Natural killer cell (primary cell): Measurements from ENCODE around the gene TSTD1. TPM values are rescaled to one million over a fixed set of nuclear protein-coding genes. Genes with fewer than 3 reads are reported as not detected.
A peak's percentile ranks its signal among the peaks of the same experiment; 100 is the strongest.

Experiments
- ATAC-seq, 3 donors: fragments of 150-1000 bp in 2 of 3; fragments of 200-7000 bp in 1 of 3; cut with Tn5 transposase; 1 replicate in 1 of 3; 2 replicates in 2 of 3; pipeline ENCODE4 v1.10.0; 2021; ENCODE audit warnings: mild to moderate bottlenecking in 2 of 3, moderate library complexity in 2 of 3
- DNase-seq, 2 donors: peaks; one replicate each; pipeline versions ENCODE4 v3.0.0 to v3.0.0-alpha.2; 2013 to 2021; ENCODE audit warnings: mixed read lengths in 1 of 2
- H3K27ac ChIP-seq: one replicate; pipeline ENCODE4 v1.5.1; 2013; ENCODE audit warnings: mild to moderate bottlenecking, low read length
- H3K27me3 ChIP-seq: one replicate; pipeline ENCODE4 v1.6.1; 2013; ENCODE audit warnings: low read length; ENCODE audit not compliant: control insufficient read depth, insufficient read depth
- H3K36me3 ChIP-seq: one replicate; pipeline ENCODE4 v1.6.1; 2013; ENCODE audit warnings: low read length; ENCODE audit not compliant: control insufficient read depth, insufficient read depth
- H3K4me1 ChIP-seq: one replicate; pipeline ENCODE4 v1.6.1; 2013; ENCODE audit warnings: low read length; ENCODE audit not compliant: control insufficient read depth, insufficient read depth
- H3K4me3 ChIP-seq: one replicate; pipeline ENCODE4 v1.5.1; 2013; ENCODE audit warnings: low read length
- H3K9me3 ChIP-seq: one replicate; pipeline ENCODE4 v1.6.1; 2013; ENCODE audit warnings: low read length; ENCODE audit not compliant: control insufficient read depth, insufficient read depth
- H3K27ac Mint-ChIP-seq, 2 donors: one replicate each; pipeline ENCODE4 v1.8.0; 2022; ENCODE audit warnings: mild to moderate bottlenecking in 2 of 2, mixed read lengths in 2 of 2, moderate library complexity in 1 of 2
- H3K27me3 Mint-ChIP-seq, 2 donors: one replicate each; pipeline ENCODE4 v1.8.0; 2022; ENCODE audit warnings: low read depth in 2 of 2, mixed read lengths in 2 of 2
- H3K36me3 Mint-ChIP-seq: one replicate; pipeline ENCODE4 v1.8.0; 2022; ENCODE audit warnings: mixed read lengths
- H3K4me1 Mint-ChIP-seq, 2 donors: one replicate each; pipeline ENCODE4 v1.8.0; 2022; ENCODE audit warnings: mixed read lengths in 2 of 2
- H3K4me3 Mint-ChIP-seq: one replicate; pipeline ENCODE4 v1.8.0; 2022; ENCODE audit warnings: mild to moderate bottlenecking, moderate library complexity, mixed read lengths
- H3K9me3 Mint-ChIP-seq, 2 donors: one replicate each; pipeline ENCODE4 v1.8.0; 2022; ENCODE audit warnings: mixed read lengths in 2 of 2
- CTCF ChIP-seq: fragments of 200-600 bp; IDR thresholded peaks from one replicate; pipeline ENCODE4 v1.8.0; 2022; ENCODE audit warnings: antibody characterized with exemption
- WGBS: methylation state at CpG from one replicate; pipeline ENCODE4 v1.1.7; 2013; ENCODE audit warnings: missing lambda C conversion rate; ENCODE audit not compliant: insufficient coverage; 5-methylcytosine and 5-hydroxymethylcytosine counted together
- intact Hi-C: fragments of 100-400 bp; cut with micrococcal nuclease; formaldehyde crosslinking; loops from one replicate; pipeline ENCODE4 v1.14.2; 2022
- total RNA-seq, 4 donors: library from RNA; stranded (reverse); fragments of 120-200 nt in 1 of 4; gene quantifications; one replicate each; pipeline versions ENCODE4 v1.2.3 to v1.2.4, GENCODE V29; 2013 to 2022

Gene TSTD1
- total RNA-seq, 3 donors from 2014 or later (not counting 1 experiment from before 2014, with no cell fraction given), result 31.8 to 36.3 (median 34.3) TPM

DNA sequence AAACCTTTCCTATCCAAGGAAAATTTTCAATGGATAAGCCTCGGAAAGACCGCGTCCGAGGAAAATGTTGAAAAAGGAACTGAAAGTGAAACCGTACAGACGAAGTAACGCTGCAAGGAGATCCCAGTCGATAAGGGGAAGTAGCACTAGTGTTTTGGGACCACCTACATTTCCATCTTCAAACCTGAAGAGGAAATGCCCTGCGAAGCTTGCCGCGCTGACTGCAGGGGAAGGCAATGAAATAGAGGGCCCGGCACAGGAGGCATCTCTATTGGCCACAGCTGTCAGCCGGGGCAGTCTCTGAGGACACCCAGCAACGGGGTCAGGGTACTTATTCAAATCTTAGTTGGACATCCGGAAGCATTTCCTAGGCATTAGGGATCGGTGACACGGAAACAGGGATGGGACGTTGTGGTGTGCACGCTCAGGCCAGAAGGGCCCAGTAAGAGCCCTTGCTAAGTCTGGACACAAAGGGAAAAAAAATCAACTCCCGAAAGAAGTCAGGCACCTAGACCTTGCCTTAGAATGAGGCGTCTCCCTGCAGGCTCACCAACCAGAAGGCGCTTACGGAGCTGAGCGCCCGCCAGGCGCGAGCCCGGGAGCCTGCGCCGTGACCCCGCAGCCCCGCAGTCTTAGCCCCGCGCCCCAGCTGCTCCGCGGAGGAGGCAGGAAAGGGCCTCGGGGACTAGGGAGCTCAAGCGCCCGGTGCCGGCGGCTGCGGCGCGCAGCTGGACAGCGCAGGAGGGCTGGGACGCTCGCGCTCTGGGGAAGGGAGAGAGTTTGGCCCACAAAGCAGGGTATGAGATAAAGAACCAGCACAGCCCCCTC is 6.4 kb upstream of the TSTD1 start:
- H3K27me3 Mint-ChIP-seq, result no peaks in the 10 kb centered on the region
- H3K36me3 Mint-ChIP-seq, result no peaks in the 10 kb centered on the region
- peak; percentile 45 to 83 for DNase-seq
- H3K27ac Mint-ChIP-seq, result peak overlapping the region; percentile 98 to 99
- H3K9me3 Mint-ChIP-seq, result no peaks in the 10 kb centered on the region
- H3K27ac ChIP-seq, result peak overlapping the region; percentile 88
- no peaks in the 10 kb centered on the region for H3K9me3 ChIP-seq
- peak; percentile 46 to 69 (median 51) for ATAC-seq
- H3K27me3 ChIP-seq, result no peaks in the 10 kb centered on the region
- WGBS, result under 1% methylated on average over 48 of the region's 48 CpGs
- peaks cover 64% of the 10 kb centered on the region for H3K36me3 ChIP-seq
- peak overlapping the region; percentile 97 for H3K4me3 Mint-ChIP-seq
- peak overlapping the region; percentile 90 for H3K4me3 ChIP-seq
- intact Hi-C loops, result loop anchor here (1.0 to 2.0 kb wide), 2 partner anchors 23 to 24 kb away; partner anchors contain the start of gene F11R
- peaks cover 37 to 69% of the 10 kb centered on the region in 2 donors for H3K4me1 Mint-ChIP-seq
- H3K4me1 ChIP-seq, result peaks cover 35% of the 10 kb centered on the region
- no peak for TF ChIP-seq CTCF

- intact Hi-C loops, result loop anchor here (2.0 kb wide), 1 partner anchor 24 kb away; the partner anchor contains the start of gene F11R
- peaks cover 64% of the 10 kb centered on the region for H3K36me3 ChIP-seq
- no peak for TF ChIP-seq CTCF
- peaks cover 37 to 73% of the 10 kb centered on the region in 2 donors for H3K4me1 Mint-ChIP-seq
- H3K27ac ChIP-seq, result peak overlapping the region; percentile 88
- H3K27me3 Mint-ChIP-seq, result no peaks in the 10 kb centered on the region
- H3K4me1 ChIP-seq, result peaks cover 38% of the 10 kb centered on the region
- H3K9me3 Mint-ChIP-seq, result no peaks in the 10 kb centered on the region
- DNase-seq (peak in 1 of 2 donors; percentile 73), ATAC-seq (no peak)
- H3K27ac Mint-ChIP-seq, result peak overlapping the region; percentile 98 to 99
- no peaks in the 10 kb centered on the region for H3K9me3 ChIP-seq
- H3K36me3 Mint-ChIP-seq, result no peaks in the 10 kb centered on the region
- peak overlapping the region; percentile 97 for H3K4me3 Mint-ChIP-seq
- H3K4me3 ChIP-seq, result peak overlapping the region; percentile 90
- H3K27me3 ChIP-seq, result no peaks in the 10 kb centered on the region
Measured at GRCh38 chr1:161044535-161044907, 5.8 kb upstream of the TSTD1 start.

- Mint-ChIP-seq H3K27me3 (no peaks in the 10 kb centered on the region), H3K27ac (peak overlapping the region; percentile 84 to 92), H3K9me3 (no peaks in the 10 kb centered on the region), H3K36me3 (no peaks in the 10 kb centered on the region), H3K4me1 (peaks cover 18 to 55% of the 10 kb centered on the region in 2 donors), H3K4me3 (peak overlapping the region; percentile 93)
- no peaks in the 10 kb centered on the region for H3K27me3 ChIP-seq
- H3K36me3 ChIP-seq, result peaks cover 40% of the 10 kb centered on the region
- intact Hi-C loops, result no loop called here
- H3K4me3 ChIP-seq, result no peak overlapping the region
- peaks cover 42% of the 10 kb centered on the region for H3K4me1 ChIP-seq
- H3K9me3 ChIP-seq, result no peaks in the 10 kb centered on the region
- ATAC-seq, result no peak
- peak overlapping the region; percentile 77 for H3K27ac ChIP-seq
- WGBS, result 88% methylated on average over 5 of the region's 5 CpGs
- DNase-seq, result no peak
- TF ChIP-seq CTCF, result no peak
Measured at GRCh38 chr1:161039546-161039945, 782 bp upstream of the TSTD1 start.
